GM18861 (cell line): Measurements from ENCODE around the gene PPCDC.

Experiments used
- ATAC-seq: cut with Tn5 transposase; IDR thresholded peaks from one replicate; pipeline ENCODE4 v1.9.1; 2021; ENCODE audit not compliant: unreplicated experiment

The PPCDC gene

GRCh38 chr15:75023181-75023871 lies at the start of gene PPCDC:
Gene PPCDC, plus strand, starts transcription at chr15:75023590. Its CDS starts 4,729 bp downstream, at chr15:75028319.
- ATAC-seq, result peak; percentile 93

- ATAC-seq, result no peak
Measured at GRCh38 chr15:74976159-74976558, 47.2 kb upstream of the PPCDC start.

GRCh38 chr15:74977599-74977998 lies 45.8 kb upstream of the PPCDC start:
- ATAC-seq, result no peak

GRCh38 chr15:74978077-74978476 lies 45.3 kb upstream of the PPCDC start:
- no peak for ATAC-seq

GRCh38 chr15:74978503-74978902 lies 44.9 kb upstream of the PPCDC start:
- no peak for ATAC-seq

GRCh38 chr15:74982183-74982582 lies 41.2 kb upstream of the PPCDC start:
- ATAC-seq, result no peak

- peak; percentile 52 for ATAC-seq
Measured at GRCh38 chr15:74983725-74984231, 39.6 kb upstream of the PPCDC start.

GRCh38 chr15:74988007-74988800 lies 35.2 kb upstream of the PPCDC start:
- no peak for ATAC-seq

GRCh38 chr15:74989527-74989926 lies 33.9 kb upstream of the PPCDC start:
- ATAC-seq, result no peak

GRCh38 chr15:74992619-74993018 lies 30.8 kb upstream of the PPCDC start:
- no peak for ATAC-seq

- ATAC-seq, result no peak
Measured at GRCh38 chr15:74994236-74994635, 29.2 kb upstream of the PPCDC start.

- no peak for ATAC-seq
Measured at GRCh38 chr15:74994685-74995084, 28.7 kb upstream of the PPCDC start.

GRCh38 chr15:74995182-74995778 lies 28.1 kb upstream of the PPCDC start, which contains the start of gene SCAMP5:
Gene SCAMP5, plus strand, starts transcription at chr15:74995563. Its CDS starts 16,277 bp downstream, at chr15:75011840.
- peak; percentile 76 for ATAC-seq

GRCh38 chr15:74995779-74996765 lies 27.3 kb upstream of the PPCDC start:
- ATAC-seq, result no peak

GRCh38 chr15:74997141-74997540 lies 26.2 kb upstream of the PPCDC start:
- no peak for ATAC-seq

- ATAC-seq, result no peak
Measured at GRCh38 chr15:74997543-74997942, 25.8 kb upstream of the PPCDC start.

- no peak for ATAC-seq
Measured at GRCh38 chr15:75001310-75001709, 22.1 kb upstream of the PPCDC start.

GRCh38 chr15:75002398-75002797 lies 21.0 kb upstream of the PPCDC start:
- ATAC-seq, result no peak

GRCh38 chr15:75007216-75007615 lies 16.2 kb upstream of the PPCDC start:
- ATAC-seq, result no peak

GRCh38 chr15:75008221-75008625 lies 15.2 kb upstream of the PPCDC start:
- peak; percentile 32 for ATAC-seq
